ENCODE measurements around the gene ZNF554. TPM values are rescaled to one million over a fixed set of nuclear protein-coding genes. Genes with fewer than 3 reads are reported as not detected.

Gene ZNF554
- total RNA-seq, 1 experiment from 2014 or later: 3.3 TPM

DNA sequence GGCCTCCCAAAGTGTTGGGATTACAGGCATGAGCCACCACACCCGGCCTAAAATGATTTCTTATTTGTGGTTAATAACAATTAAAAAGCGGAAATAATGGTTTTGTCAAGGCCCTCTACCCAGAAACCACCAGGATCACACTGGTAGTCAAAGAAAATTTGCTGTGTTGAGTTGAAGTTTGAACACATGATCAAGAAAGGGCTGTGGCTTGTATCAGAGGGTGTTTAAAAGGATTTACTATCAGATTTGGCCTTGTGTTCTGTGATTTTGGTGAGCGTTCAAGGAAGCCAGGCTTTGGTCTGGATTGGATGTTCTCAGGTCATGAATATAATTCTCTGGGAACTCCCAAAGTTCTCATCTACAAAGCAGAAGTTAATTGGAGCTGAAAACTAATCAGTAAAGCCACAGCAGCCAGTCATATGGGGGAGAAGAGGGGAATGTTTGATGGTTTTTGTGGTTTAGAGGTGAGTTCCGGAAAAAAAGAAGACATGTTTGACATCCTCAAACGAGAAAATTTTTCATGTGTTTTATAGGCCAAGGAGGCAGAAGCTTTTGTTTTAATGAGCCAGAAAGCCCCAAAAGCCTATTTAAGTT lies 36.9 kb downstream of the ZNF554 start:
- no peaks in the 10 kb centered on the region for H3K79me2 ChIP-seq (ENCODE audit: low read depth)
- no peak overlapping the region for H2AFZ ChIP-seq
- ChIA-PET CTCF (no interaction called here), POLR2A (ENCODE audit: unreplicated experiment) (no interaction called here)
- no TSS peak for BruUV-seq (replicated peaks)
- H3K4me1 ChIP-seq (replicated peaks; ENCODE audit: insufficient read depth): no peaks in the 10 kb centered on the region
- no peaks in the 10 kb centered on the region for H3F3A ChIP-seq (ENCODE audit: insufficient read depth, low read depth)
- intact Hi-C loops (cut with micrococcal nuclease; ENCODE audit: unreplicated experiment): no loop called here
- peaks cover 21% of the 10 kb centered on the region for H3K36me3 ChIP-seq (ENCODE audit: low read depth)
- no peak overlapping the region for H3K27ac ChIP-seq
- no peaks in the 10 kb centered on the region for H3K27me3 ChIP-seq (ENCODE audit: insufficient read depth, low read depth)
- peaks cover 6% of the 10 kb centered on the region; the same call in 1 of the 2 replicates for H3K9me3 ChIP-seq (ENCODE audit: insufficient read depth, low read depth)
- no peaks in the 10 kb centered on the region for H4K20me1 ChIP-seq (ENCODE audit: insufficient read depth)
- H3K4me2 ChIP-seq: no peak overlapping the region
- H3K4me3 ChIP-seq: no peak overlapping the region
- no peak for TF ChIP-seq CTCF (conservative IDR thresholded peaks at IDR 0.05)
- no peak for TF ChIP-seq EZH2 (IDR thresholded peaks at IDR 0.05; ENCODE audit: low read depth)
- no peaks in the 10 kb centered on the region for H3K9me2 ChIP-seq (ENCODE audit: insufficient read depth)
- DNase-seq: no peak

DNA sequence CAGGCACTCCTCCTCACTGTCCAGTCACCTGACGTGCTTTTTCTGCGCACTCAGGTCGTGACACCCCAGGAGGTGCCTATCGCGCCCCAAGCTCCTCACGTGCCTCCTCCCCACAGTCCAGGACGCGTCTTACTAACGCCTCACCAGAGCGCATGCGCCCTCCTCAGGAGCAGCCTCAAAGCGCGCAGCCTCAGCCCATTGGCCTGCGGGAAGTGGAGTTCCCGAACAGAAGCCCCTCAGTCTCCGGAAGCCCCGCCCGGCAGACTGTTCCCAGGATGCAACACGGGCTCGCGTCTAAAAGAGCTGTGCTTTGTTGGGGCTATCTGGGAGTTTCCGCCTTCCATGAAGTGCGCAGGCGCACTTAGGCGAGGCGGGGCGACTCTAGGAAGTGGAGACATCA lies 39.2 kb downstream of the ZNF554 start:
- POLR2A ChIA-PET (ENCODE audit: unreplicated experiment): no interaction called here
- no peaks in the 10 kb centered on the region for H3K9me2 ChIP-seq (ENCODE audit: insufficient read depth)

DNA sequence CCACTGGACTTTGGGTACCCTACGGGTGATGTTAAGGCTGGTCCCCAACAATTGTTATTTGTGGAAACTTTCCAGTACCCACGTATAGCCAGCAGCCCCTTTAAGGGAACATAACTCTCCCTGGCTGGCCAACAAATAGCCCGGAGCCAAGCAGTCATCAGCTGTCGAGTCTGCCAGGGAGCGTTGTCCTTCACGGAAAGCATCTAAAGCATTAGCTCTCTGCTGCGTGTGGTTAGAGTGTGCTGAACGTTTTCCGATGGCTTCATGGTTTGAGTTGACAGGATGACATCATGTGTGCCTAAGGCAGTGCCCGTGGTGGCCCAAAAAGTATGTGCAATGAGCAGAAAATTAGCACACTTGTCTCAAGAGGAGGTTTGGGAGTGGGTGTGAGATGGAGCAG lies 44.1 kb downstream of the ZNF554 start:
- no TSS peak for BruUV-seq (replicated peaks)
- TF ChIP-seq EZH2 (IDR thresholded peaks at IDR 0.05; ENCODE audit: low read depth) (no peak), CTCF (conservative IDR thresholded peaks at IDR 0.05) (no peak)
- CTCF ChIA-PET: no interaction called here

More for the DNA sequence above, 39.2 kb downstream of the ZNF554 start:
- no peaks in the 10 kb centered on the region for H3K79me2 ChIP-seq (ENCODE audit: low read depth)
- intact Hi-C loops (cut with micrococcal nuclease; ENCODE audit: unreplicated experiment): no loop called here
- H3K4me3 ChIP-seq: no peak overlapping the region
- H4K20me1 ChIP-seq (ENCODE audit: insufficient read depth): no peaks in the 10 kb centered on the region
- TF ChIP-seq CTCF (conservative IDR thresholded peaks at IDR 0.05) (no peak), EZH2 (IDR thresholded peaks at IDR 0.05; ENCODE audit: low read depth) (no peak)
- no peak for DNase-seq
- CTCF ChIA-PET: no interaction called here
- H3K27me3 ChIP-seq (ENCODE audit: insufficient read depth, low read depth): no peaks in the 10 kb centered on the region; the same call in 1 of the 2 replicates
- H3K36me3 ChIP-seq (ENCODE audit: low read depth): no peaks in the 10 kb centered on the region
- H3K27ac ChIP-seq: no peak overlapping the region
- no peaks in the 10 kb centered on the region for H3K4me1 ChIP-seq (replicated peaks; ENCODE audit: insufficient read depth)
- BruUV-seq (replicated peaks): no TSS peak
- no peak overlapping the region for H2AFZ ChIP-seq
- no peaks in the 10 kb centered on the region for H3K9me3 ChIP-seq (ENCODE audit: insufficient read depth, low read depth)
- H3K4me2 ChIP-seq: no peak overlapping the region
- no peaks in the 10 kb centered on the region for H3F3A ChIP-seq (ENCODE audit: insufficient read depth, low read depth)

More for the DNA sequence above, 44.1 kb downstream of the ZNF554 start:
- H3K27ac ChIP-seq: no peak overlapping the region
- H3F3A ChIP-seq (ENCODE audit: insufficient read depth, low read depth): no peaks in the 10 kb centered on the region
- no peaks in the 10 kb centered on the region for H3K4me1 ChIP-seq (replicated peaks; ENCODE audit: insufficient read depth)
- H4K20me1 ChIP-seq (ENCODE audit: insufficient read depth): no peaks in the 10 kb centered on the region
- no peak overlapping the region for H3K4me2 ChIP-seq
- no peaks in the 10 kb centered on the region for H3K9me2 ChIP-seq (ENCODE audit: insufficient read depth)
- H3K4me3 ChIP-seq: no peak overlapping the region
- intact Hi-C loops (cut with micrococcal nuclease; ENCODE audit: unreplicated experiment): no loop called here
- no peak overlapping the region for H2AFZ ChIP-seq
- H3K27me3 ChIP-seq (ENCODE audit: insufficient read depth, low read depth): no peaks in the 10 kb centered on the region; the same call in 1 of the 2 replicates
- DNase-seq: no peak
- H3K9me3 ChIP-seq (ENCODE audit: insufficient read depth, low read depth): no peaks in the 10 kb centered on the region
- H3K36me3 ChIP-seq (ENCODE audit: low read depth): no peaks in the 10 kb centered on the region
- POLR2A ChIA-PET (ENCODE audit: unreplicated experiment): no interaction called here
- no peaks in the 10 kb centered on the region for H3K79me2 ChIP-seq (ENCODE audit: low read depth)

Data from PC-9 (cell line).